ENCODE data around the gene CEP83.

CEP83 gene

DNA sequence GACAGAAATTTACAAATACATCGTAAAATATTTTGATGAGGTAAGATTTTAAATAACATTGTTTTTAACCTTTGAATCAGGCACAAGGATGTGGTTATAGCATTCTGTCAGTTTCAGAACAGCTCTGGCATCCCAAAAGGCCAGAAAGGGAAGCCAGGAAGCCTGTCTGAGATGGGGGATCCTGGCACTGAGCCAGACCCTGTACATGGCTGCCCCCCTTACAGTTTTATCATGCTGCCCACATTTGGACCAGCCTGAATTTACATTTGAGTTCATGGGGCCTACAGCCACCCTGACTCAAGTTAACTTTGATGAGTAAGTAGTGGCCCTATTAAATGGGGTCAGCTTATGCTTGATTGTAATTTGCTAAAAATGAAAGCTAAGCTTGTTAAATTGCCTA lies 155.7 kb downstream of the CEP83 start:
- DNase-seq (ENCODE audit: low read depth), result no peak

DNA sequence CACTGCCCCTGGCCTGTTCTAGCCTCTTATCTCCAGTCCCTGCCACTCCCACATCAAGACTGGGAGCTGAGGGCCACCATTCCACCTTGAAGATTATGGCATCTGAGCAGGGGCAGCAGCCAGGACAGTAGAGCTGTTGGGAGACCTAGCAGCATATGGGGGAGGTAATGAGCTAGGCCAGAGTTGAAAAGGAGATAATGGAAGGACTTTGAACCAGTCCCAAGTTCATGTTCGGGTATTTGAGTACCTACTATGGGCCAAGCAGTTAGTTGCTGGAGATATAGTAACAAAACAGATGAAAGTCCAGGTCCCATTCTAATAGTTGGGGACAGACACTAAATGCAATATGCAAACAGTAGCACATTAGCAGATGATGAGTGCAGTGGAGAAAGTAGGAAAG lies 159.8 kb downstream of the CEP83 start:
- no peak for DNase-seq (ENCODE audit: low read depth)

DNA sequence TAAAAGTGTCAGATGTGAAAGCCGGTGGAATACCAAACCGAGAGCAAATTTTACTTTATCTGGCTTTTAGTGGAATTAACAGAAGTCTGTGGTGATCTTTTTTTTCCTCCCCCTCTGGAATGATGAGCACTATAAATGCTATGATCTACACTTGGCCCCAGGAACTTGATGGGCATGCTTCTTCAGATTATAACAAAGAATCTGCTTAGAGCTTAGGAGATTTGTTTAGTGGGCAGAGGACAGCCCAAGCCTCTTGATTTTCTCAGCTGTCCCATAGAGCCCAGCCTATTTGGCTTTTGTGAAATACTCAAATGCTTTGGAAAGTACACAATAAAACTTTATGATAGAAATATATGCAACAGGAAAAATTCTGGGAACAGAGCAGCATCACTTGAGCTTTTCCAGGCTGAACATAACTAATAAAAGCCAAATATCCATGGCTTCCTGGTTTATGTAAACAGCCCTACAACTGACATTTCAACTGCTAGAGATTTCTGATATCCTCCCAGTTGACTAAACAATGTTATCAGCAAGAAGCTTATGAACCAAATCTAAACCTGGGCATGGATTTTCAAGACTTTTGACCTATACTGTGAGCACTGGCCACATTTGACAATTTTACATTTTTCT lies 161.7 kb downstream of the CEP83 start:
- DNase-seq (ENCODE audit: low read depth), result no peak

DNA sequence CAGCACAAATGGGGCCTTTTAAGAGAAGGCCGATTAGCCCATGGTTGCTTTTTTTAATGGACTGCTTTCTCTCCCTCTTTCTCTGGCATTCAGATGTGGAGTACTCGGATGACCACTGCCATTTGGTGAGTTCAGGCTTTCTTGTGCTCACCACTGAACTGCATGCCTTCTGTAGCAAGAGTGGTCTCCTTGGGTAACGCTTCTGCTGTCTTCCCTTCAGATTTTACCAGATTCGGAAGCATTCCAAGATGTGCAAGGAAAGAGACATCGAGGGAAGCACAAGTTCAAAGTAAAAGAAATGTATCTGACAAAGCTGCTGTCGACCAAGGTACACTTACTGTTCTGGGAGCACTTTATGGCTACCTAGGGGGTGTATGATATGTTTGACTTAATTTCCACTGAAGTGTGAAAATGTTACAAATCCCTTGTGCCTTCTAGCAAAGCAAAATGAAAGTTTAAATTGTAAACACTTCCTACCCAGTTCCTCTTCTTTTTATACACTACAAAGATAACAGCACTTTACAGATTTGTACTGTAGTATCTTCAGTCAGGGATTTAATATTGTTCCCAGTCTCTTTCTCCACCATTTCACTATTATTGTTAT lies 162.5 kb downstream of the CEP83 start:
- no peak for DNase-seq (ENCODE audit: low read depth)

DNA sequence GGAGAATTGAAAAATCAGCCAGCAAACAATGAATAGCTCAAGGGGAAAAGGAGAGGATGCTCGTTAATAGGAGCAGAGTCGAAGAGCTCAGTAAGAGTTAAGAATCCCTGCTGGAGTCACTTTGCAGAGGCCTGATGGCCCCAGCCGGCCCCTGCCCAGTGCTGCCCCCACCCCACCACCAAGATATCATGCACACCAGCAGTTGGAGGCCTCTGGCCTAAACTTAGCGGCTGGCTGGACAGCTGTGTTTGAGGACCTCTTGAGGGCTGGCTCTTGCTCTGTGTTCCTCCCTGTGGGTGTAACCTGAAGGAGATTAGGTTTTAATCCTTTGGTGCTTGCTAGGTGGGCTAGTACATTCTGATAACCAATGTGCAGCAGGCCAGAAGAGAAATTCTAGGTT lies 169.3 kb downstream of the CEP83 start:
- DNase-seq (ENCODE audit: low read depth), result no peak

DNA sequence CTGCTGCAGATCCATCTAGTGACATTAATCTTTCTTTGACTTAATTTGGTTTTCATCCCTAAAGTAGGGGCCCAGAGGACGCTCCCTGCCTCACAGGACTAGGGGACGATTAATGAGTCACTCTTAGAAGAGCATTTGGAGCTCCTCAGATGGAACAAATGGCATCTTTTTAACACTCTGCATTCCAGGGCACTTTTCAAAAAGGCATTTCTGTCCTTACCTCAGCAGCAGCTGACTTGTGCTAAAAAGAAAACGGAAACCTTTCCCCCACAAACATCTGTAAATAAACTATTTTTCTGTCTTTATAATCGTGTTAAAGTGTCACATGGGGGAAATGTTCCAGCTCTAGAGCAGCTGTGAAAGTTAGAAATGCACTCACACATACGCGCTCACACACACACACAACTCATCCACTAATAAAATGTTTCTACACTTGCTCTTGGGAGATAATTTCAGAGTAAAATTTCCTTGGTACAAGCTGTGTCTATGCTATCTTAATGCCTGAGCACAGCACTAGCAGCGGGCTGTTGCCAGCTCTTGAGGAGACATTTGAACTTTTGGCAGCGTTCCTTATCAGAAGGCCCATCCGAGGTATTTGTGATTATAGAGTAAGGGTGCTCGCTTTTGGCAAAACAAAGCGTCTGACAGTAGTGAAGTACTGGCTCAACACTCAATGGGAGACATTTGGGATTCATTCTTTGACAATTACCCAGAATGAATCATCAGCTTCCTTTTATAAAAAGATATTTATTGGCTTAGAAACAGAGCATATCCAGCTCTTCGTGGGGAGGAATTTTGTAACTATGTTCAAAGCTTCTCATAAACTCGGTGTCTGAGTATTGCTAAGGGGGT lies 170.0 kb downstream of the CEP83 start:
- DNase-seq (ENCODE audit: low read depth), result peak; percentile 68

DNA sequence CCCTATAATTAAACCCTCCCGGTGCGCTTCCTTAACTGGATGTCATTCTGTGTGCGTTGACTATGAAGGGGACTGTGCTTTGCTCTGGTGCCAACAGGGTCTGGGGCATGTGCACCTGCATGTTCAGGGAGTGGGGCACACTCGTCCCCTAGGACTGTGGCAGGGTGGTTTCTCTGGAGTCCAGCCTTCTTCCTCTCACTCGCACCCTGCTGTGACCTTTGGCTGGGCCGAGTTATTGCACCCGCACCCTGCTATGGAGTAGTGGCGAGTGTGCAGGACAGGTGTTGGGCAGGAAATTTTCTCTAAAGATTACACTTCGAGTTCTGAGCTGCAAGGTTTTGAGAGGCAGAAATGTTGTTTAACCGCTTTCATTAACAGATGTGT lies 172.4 kb downstream of the CEP83 start:
- no peak for DNase-seq (ENCODE audit: low read depth)

DNA sequence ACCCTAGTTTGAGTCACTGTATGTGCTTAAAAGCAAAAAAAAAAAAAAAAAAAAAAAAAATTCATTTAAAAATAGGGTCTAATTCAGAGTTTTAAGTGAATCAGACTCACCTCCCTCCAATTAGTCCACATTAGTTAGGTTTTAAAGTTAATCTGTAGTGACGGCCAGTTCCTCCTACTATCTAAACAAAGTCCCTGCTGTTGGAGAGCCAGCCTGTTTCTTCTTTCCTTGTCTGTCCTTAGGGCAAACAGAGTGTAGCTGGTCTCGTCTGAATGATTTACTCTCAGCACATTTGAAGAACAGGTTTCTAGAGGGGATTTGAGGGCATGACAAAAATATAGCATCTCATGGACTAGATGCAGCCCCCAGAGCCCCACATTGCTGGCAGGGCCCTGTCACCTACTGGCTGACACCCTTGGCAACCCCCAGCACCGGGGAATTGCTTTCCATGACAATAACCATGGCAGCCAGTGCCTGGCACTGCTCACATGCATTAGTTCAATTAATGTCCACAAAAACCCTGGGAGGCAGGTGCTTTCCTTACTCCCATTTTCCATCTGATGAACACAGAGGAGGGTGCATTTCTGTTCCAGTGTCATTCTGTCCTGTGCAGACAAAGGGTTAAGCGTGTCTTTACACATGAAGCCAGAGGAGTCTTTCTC lies 173.0 kb downstream of the CEP83 start:
- DNase-seq (ENCODE audit: low read depth), result no peak

DNA sequence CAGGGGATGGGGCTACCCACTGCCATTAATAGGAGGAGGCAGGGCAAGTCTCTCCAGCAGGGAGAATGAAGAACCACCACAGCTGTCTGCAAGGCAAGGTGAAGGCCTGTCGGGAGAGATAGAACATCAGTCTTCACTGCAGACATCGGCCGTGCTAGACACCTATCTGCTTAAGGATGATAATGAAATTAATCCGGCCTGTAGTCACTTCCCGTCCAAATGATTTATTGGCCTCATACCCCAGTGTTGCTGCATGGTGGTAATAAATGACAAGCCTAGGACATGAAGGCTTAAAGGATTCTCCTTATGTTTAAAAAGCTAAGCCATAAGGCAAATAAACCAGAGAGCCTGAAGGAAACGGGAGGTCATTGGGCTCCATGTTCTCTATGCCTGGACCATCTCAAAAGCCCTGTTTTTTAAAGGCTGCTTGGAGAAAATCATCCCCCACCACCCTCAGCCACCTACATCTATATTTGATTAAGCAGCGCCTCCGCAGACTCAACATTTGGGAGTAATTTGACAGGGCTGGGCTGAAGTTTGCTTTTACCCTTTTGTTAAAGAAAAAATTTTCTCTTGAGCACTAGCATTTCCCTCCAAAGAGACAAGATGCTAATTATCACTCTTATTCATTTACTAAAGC lies 173.6 kb downstream of the CEP83 start:
- DNase-seq (ENCODE audit: low read depth), result no peak

DNA sequence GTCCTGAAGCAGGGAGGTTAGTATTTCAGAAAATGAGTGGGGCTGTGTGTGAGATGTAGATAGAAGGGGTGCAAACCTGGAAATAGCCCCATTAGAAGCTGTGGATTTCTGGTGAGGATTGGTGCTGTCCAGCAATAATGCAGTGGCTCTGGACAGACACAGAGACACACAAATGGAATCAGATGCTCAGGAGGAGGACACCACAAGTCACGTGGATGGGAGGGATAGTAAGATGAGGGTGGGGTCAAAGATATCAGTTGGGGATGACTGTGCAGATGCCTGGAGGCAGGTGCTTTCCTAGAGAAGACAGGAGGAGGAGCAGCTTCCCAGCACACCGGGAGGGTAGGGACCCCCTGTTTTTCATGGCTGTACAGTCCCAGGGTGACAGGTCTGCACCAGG lies 174.8 kb downstream of the CEP83 start:
- DNase-seq (ENCODE audit: low read depth), result no peak

DNA sequence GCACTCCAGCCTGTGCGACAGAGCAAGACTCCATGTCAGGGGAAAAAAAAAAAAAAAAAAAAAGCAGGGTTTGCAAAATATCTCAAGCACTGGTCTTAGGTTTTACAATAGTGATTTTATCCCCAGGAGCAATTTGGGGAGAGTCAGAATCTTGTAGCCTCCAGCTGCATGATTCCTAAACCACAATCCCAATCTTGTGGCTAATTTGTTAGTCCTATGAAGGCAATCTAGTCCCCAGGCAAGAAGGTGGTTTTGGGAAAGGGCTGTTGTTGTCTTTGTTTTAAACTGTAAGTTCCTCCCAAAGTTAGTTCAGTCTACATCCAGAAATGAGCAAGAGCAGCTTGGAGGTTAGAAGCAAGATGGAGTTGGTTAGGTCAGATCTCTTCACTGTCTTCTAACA lies 175.6 kb downstream of the CEP83 start:
- DNase-seq (ENCODE audit: low read depth), result no peak

DNA sequence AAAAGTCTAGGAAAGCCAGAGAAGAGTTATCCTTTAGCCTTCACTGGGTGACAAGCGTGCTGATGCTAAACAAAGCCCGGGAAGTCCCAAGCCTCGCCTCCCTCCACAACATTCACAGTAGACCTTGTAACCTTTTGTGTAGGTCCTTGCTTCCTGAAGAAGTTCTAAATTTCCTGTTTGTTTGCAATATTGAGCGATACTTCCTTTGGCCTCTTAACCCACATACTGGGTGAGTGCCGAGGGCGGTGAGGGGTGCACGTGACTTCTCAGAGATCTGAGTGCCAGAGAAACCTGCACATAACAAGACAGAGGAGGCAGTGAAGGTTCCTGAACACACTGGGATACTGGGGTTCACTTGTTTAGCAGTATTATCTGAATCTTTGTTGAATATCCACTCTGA lies 177.0 kb downstream of the CEP83 start:
- DNase-seq (ENCODE audit: low read depth), result no peak

DNA sequence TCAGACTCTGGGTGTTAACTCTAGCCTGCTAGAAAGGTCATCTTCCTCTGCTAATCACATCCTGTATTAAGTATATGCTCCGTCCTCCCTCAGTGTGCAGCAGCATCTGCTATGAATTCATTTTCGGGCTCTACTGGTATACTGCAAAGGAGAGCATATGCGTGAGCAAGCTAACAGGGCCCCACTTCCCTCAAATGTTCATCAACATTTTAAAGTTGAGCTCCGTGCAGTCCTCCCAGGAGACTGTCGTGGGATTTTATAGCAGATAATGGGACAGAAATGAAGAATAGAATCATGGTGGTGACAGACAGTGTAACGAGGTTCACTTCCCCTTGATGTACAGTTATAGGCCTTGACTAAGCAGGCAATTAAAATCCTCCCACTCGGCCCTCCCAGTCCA lies 179.6 kb downstream of the CEP83 start:
- no peak for DNase-seq (ENCODE audit: low read depth)

DNA sequence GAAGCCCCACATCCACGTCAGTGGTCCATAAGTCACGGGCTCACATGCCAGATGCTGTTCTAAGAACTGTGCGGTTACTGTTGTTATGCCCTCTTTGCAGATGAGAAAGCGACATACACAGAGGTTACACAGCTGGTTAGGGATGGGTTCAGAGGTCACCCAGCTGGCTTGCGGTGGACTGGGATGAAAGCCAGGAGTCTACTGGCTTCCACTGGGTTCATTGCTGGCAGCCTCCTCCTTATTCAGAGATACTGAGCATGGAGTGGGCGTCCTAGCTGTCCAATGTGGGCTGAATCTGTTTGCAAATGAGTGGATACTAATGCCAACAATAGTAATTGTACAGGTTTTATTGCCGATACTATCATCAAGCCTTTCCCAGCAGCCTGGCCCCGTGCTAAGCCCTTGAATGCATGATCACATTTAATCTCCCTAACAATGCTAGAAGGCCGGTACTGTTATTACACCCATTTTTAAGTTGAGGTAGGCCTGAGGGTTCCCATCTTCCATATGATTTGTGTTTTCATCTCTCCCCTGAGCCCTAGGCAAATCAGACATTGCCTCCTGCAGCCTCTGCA lies 182.2 kb downstream of the CEP83 start:
- DNase-seq (ENCODE audit: low read depth), result no peak

DNA sequence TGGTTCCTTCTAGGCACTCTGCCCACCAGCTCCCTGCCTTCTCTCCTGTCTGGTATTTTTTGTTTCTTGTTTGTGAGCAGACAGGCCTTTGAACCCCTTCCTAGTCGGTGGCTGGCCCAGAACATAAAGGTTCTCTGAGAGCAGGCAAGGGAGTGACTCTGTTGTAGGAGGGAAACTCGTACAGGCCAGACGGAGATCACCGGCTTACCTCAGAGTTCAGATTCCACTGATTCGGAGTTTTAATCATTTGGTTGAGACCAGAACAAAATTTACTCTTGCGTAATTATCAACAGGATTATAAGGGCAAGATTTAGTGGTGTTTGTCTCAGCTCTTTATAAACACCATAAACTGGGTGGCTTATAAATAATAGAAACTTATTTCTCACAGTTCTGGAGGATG lies 182.9 kb downstream of the CEP83 start:
- DNase-seq (ENCODE audit: low read depth), result no peak

DNA sequence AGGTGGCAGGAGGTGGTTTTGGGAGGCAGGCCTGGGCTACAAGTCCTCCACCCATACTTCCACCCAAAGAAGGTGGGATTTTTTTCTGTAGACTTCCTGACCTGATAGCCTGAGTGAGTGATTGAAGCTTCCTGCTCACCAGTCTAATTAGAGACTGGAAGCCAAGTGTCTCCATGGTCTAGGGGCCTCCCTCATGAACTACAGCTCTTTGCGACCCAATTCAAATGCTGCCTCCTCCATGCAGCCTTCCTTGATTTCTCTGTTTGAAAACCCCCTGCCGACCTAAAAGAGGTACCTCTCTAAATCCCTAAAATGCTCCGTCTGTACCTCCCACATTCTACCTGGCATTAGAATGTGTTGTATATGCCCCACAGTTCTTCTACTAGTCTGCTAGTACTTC lies 186.4 kb downstream of the CEP83 start:
- no peak for DNase-seq (ENCODE audit: low read depth)

DNA sequence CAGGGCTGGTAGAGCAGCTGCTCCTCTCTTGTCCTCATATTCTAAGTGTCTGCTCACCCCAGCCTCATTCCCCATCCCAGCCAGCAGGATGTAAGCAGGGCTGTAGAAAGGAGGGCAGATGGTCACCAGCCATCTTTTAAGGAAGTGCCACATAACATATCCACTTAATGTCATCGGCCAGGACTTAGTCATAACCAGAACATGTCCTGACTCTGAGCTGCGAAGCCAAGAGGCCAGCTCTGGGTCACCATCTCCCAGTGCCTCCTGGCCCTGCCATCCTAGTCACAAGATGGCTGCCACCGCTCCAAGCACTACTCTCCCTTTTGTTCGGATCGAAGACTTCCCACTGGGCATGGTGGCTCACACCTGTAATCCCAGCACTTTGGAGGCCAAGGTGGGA lies 187.4 kb downstream of the CEP83 start:
- DNase-seq (ENCODE audit: low read depth), result no peak

DNA sequence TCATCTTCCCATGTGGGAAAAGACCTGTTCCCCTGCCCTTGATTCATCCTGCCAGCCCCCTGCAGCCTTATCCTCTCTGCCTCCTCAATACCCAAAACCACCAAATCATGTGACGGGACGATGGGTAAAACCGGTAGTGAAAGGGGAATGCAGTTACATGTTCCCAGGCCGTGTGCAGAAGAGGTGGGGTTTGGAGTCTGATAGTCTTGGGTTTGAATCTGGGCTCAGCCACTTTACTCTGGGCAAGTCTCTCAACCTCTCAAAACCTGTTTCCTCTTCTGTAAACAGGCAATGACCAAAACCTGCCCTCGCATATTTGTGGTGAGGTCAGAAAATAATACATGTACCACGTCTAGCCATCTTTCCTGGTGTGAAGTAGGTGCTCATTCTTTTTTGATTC lies 188.3 kb downstream of the CEP83 start:
- DNase-seq (ENCODE audit: low read depth), result no peak

DNA sequence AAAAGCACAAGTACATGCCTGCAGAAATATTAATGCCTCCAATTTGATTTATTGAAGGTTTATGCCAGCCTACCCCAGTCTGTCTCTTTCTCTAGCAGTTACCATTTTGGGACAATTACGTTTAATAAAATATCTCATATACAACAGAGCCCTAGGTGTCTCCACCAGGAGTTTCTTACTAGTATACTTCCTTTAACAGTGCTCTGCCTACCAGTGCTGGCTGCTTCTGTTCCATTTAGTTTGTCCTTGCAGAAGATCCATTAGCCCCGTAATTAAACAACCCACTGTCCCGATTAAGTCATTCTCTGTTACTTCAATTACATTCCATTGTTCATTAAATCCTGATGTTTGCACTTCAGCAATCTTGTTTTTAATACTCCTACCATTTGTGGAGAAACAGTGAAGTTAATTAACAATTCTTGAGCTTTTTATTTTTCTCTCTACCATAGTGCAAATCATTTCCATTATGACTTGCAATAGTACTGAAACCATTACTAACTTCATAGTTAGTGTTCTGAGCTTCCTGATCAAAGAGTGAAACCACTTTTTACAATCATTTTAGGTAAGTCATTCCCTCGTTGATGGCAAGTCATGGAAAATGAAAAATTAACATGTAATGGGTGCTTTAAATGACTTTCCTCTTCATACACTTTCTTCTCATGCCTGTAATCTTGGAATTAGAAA lies 190.2 kb downstream of the CEP83 start:
- DNase-seq (ENCODE audit: low read depth), result no peak

DNA sequence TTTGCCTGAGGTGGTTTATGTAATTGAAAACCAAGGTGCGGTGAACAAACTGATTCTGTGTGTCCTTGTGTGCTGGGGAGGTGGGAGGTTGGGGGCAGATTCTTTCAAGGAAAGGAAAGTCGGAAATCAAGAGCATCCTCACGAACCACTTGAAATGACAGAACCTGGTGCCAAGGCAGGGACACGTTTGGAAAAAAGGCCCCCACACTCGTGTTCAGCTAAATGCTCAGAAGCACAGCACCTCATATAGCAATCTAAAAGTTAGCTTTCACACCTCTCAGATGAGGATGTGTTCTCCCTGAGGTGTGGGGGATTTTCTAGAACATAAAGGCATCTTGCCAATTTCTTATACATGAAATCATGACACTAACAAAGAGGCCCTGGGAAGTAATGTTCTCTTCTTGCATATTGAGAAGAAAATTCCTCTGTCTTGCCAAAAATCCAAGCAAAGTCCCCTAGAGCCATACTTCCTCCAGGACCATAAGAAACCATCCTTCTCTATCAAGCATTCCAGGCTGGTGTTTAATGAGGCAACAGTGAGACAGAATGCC lies 191.7 kb downstream of the CEP83 start:
- DNase-seq (ENCODE audit: low read depth), result no peak

DNA sequence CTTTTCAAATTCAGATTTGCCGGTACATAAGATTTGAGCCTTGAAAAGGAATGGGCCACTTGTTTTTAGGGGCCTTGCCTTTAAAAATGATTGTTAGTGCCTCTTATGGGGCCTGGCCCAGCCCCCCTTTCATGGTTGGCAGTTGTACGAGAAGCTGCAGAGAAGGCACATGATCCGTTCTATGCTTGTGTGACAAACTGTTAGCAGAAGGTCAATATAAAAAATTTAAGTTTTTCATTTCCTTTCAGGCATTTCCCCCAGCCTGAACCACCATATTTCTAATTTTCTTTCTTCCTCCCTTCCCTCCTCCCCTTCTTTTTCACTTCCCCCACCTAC lies 192.2 kb downstream of the CEP83 start:
- DNase-seq (ENCODE audit: low read depth), result no peak
